Loucy (cell line): ENCODE measurements around the gene NKX2-8.
A peak's percentile ranks its signal among the peaks of the same experiment; 100 is the strongest.

Source experiments
- H2AFZ ChIP-seq: fragments of 200-600 bp; sonication (generic); 2 replicates; pipeline ENCODE4 v1.6.0; 2016; ENCODE audit warnings: antibody characterized with exemption, mild to moderate bottlenecking, low read length, moderate library complexity
- H3F3A ChIP-seq: fragments of 200-600 bp; 2 replicates; pipeline ENCODE4 v1.6.0; 2016; ENCODE audit warnings: antibody characterized with exemption, low read depth, mild to moderate bottlenecking
- H3K27me3 ChIP-seq: fragments of 200-600 bp; sonication (generic); 2 replicates; pipeline ENCODE4 v1.6.1; 2014; ENCODE audit warnings: low read length, mild to moderate bottlenecking; ENCODE audit not compliant: insufficient read depth, poor library complexity, severe bottlenecking
- H3K36me3 ChIP-seq: fragments of 200-600 bp; sonication (generic); 2 replicates; pipeline ENCODE4 v1.6.1; 2016; ENCODE audit warnings: low read length; ENCODE audit not compliant: insufficient read depth
- H3K4me1 ChIP-seq: fragments of 200-600 bp; sonication (generic); 2 replicates; pipeline ENCODE4 v1.5.1; 2014; ENCODE audit warnings: low read length, mild to moderate bottlenecking; ENCODE audit not compliant: insufficient read depth, poor library complexity, severe bottlenecking
- H3K4me2 ChIP-seq: fragments of 200-600 bp; sonication (generic); 2 replicates; pipeline ENCODE4 v1.6.0; 2014; ENCODE audit warnings: antibody characterized with exemption, low read length, low read depth, mild to moderate bottlenecking; ENCODE audit not compliant: poor library complexity, severe bottlenecking
- H3K4me3 ChIP-seq: fragments of 200-600 bp; sonication (generic); 2 replicates; pipeline ENCODE4 v1.5.1; 2014; ENCODE audit warnings: low read length, mild to moderate bottlenecking, mixed read lengths; ENCODE audit not compliant: poor library complexity, severe bottlenecking
- H3K79me2 ChIP-seq: fragments of 200-600 bp; sonication (generic); 2 replicates; pipeline ENCODE4 v1.6.1; 2014; ENCODE audit warnings: low read length; ENCODE audit not compliant: insufficient read depth
- H3K9ac ChIP-seq: fragments of 200-600 bp; sonication (generic); 2 replicates; pipeline ENCODE4 v1.6.0; 2014; ENCODE audit warnings: mild to moderate bottlenecking, low read depth, low read length, moderate library complexity; ENCODE audit not compliant: poor library complexity, severe bottlenecking
- H3K9me2 ChIP-seq: fragments of 200-600 bp; sonication (generic); replicated peaks from 2 replicates; pipeline ENCODE4 v1.6.1; 2016; ENCODE audit warnings: low read depth, low read length, mixed read lengths
- H3K9me3 ChIP-seq: fragments of 200-600 bp; sonication (generic); 2 replicates; pipeline ENCODE4 v1.6.1; 2014; ENCODE audit warnings: mild to moderate bottlenecking, antibody characterized with exemption, low read length, low read depth; ENCODE audit not compliant: insufficient read depth
- H4K20me1 ChIP-seq: fragments of 200-600 bp; sonication (generic); 2 replicates; pipeline ENCODE4 v1.6.0; 2014; ENCODE audit warnings: antibody characterized with exemption, low read length, mild to moderate bottlenecking; ENCODE audit not compliant: insufficient read depth, poor library complexity, severe bottlenecking
- CTCF ChIP-seq: fragments of 200-600 bp; sonication (generic); conservative IDR thresholded peaks from 2 replicates; pipeline ENCODE4 v1.5.1; 2014; ENCODE audit warnings: mild to moderate bottlenecking, antibody characterized with exemption, low read length
- EZH2phosphoT487 ChIP-seq: fragments of 200-600 bp; IDR thresholded peaks from 2 replicates; pipeline ENCODE4 v1.6.1; 2018; ENCODE audit warnings: antibody characterized with exemption, mild to moderate bottlenecking, moderate library complexity, borderline replicate concordance

Gene NKX2-8

GRCh38 chr14:36556811-36557433, 25.5 kb downstream of the NKX2-8 start:
- no peak overlapping the region for H3K4me2 ChIP-seq
- H3K4me1 ChIP-seq: no peaks in the 10 kb centered on the region
- TF ChIP-seq EZH2phosphoT487 (no peak), CTCF (peak; percentile 96)
- H3K9ac ChIP-seq: no peak overlapping the region
- H3K36me3 ChIP-seq: no peaks in the 10 kb centered on the region
- H3K9me3 ChIP-seq: no peaks in the 10 kb centered on the region
- H3K27me3 ChIP-seq: no peaks in the 10 kb centered on the region
- H4K20me1 ChIP-seq: no peaks in the 10 kb centered on the region
- no peaks in the 10 kb centered on the region for H3K79me2 ChIP-seq
- no peak overlapping the region for H3K4me3 ChIP-seq
- peak overlapping the region; percentile 59; the same call in 1 of the 2 replicates for H2AFZ ChIP-seq
- no peaks in the 10 kb centered on the region for H3K9me2 ChIP-seq
- H3F3A ChIP-seq: no peaks in the 10 kb centered on the region

- no peak for TF ChIP-seq CTCF
- no peak for TF ChIP-seq EZH2phosphoT487
These were observed 26.2 kb downstream of the NKX2-8 start for GRCh38 chr14:36555998-36556743.

GRCh38 chr14:36553656-36554260, 28.7 kb downstream of the NKX2-8 start:
- no peaks in the 10 kb centered on the region for H3F3A ChIP-seq
- no peak overlapping the region for H3K4me3 ChIP-seq
- H3K4me1 ChIP-seq: no peaks in the 10 kb centered on the region
- H3K4me2 ChIP-seq: no peak overlapping the region
- H3K9ac ChIP-seq: no peak overlapping the region
- H2AFZ ChIP-seq: peak overlapping the region; percentile 62; the same call in 1 of the 2 replicates
- no peaks in the 10 kb centered on the region for H3K36me3 ChIP-seq
- no peak for TF ChIP-seq EZH2phosphoT487
- TF ChIP-seq CTCF: peak; percentile 76
- H3K9me2 ChIP-seq: no peaks in the 10 kb centered on the region
- H3K27me3 ChIP-seq: no peaks in the 10 kb centered on the region
- no peaks in the 10 kb centered on the region for H4K20me1 ChIP-seq
- H3K9me3 ChIP-seq: no peaks in the 10 kb centered on the region
- no peaks in the 10 kb centered on the region for H3K79me2 ChIP-seq

More at GRCh38 chr14:36555998-36556743, 26.2 kb downstream of the NKX2-8 start:
- Histone ChIP-seq H3K9ac (no peak overlapping the region), H3K4me2 (no peak overlapping the region), H3K4me3 (no peak overlapping the region), H2AFZ (peak overlapping the region; percentile 59; the same call in 1 of the 2 replicates), H3K79me2 (no peaks in the 10 kb centered on the region), H4K20me1 (no peaks in the 10 kb centered on the region), H3K9me2 (no peaks in the 10 kb centered on the region), H3K4me1 (no peaks in the 10 kb centered on the region), H3K9me3 (no peaks in the 10 kb centered on the region), H3F3A (no peaks in the 10 kb centered on the region), H3K27me3 (no peaks in the 10 kb centered on the region), H3K36me3 (no peaks in the 10 kb centered on the region)
